ENCODE data around the gene CMTM7. TPM values are rescaled to one million over a fixed set of nuclear protein-coding genes. Genes with fewer than 3 reads are reported as not detected.

CMTM7 gene
- total and polyA plus RNA-seq, 2 experiments from 2014 or later: 32.2 to 93.6 TPM

- Histone ChIP-seq H3K4me1 (ENCODE audit: insufficient read depth) (peaks cover 53% of the 10 kb centered on the region), H3K4me2 (no peak overlapping the region), H3K27me3 (ENCODE audit: insufficient read depth) (no peaks in the 10 kb centered on the region), H3K27ac (ENCODE audit: low read depth) (no peak overlapping the region), H3K4me3 (no peak overlapping the region), H4K20me1 (replicated peaks; ENCODE audit: insufficient read depth) (no peaks in the 10 kb centered on the region), H3K9me2 (ENCODE audit: insufficient read depth) (no peaks in the 10 kb centered on the region; the same call in 1 of the 2 replicates), H2AFZ (no peak overlapping the region), H3F3A (replicated peaks; ENCODE audit: low read depth) (peaks cover 20% of the 10 kb centered on the region), H3K36me3 (ENCODE audit: insufficient read depth) (no peaks in the 10 kb centered on the region; the same call in 1 of the 2 replicates), H3K79me2 (replicated peaks; ENCODE audit: insufficient read depth) (peaks cover 69% of the 10 kb centered on the region)
- DNase-seq (ENCODE audit: low spot score) (no peak), ATAC-seq (no peak)
- Mint-ChIP-seq H3K4me1 (peaks cover 47% of the 10 kb centered on the region), H3K4me3 (no peak overlapping the region), H3K36me3 (ENCODE audit: low read depth) (peaks cover 10% of the 10 kb centered on the region; the same call in 2 of the 3 replicates), H3K27me3 (ENCODE audit: insufficient read depth, low read depth, poor library complexity) (peaks cover 12% of the 10 kb centered on the region), H3K9me3 (no peaks in the 10 kb centered on the region; the same call in 2 of the 3 replicates), H3K27ac (no peak overlapping the region)
- no peak for TF ChIP-seq ZNF331 (CRISPR knock-in tag; IDR thresholded peaks at IDR 0.05; ENCODE audit: low read depth)
Observed at GRCh38 chr3:32404714-32405113, 13.1 kb downstream of the CMTM7 start.

DNA sequence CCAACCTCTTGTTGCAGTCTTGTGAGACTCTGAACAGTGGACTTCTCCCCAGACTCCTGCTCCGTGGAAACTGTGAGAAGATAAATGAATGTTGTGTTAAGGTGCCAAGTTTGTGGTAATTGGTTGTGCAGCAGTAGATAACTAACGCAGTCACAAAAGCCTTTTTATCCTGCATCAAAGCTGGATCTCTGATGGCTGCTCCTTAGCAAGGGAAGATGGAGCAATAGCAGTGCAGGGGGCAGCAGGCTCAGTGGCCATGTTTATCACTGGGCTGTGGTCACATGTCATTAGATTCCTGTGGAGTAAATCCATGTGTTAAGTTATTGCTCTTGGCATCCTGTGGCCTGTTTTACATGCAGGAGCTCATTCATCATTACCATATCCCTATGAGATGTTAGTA is 13.5 kb downstream of the CMTM7 start:
- no peak overlapping the region for H3K4me2 ChIP-seq
- H2AFZ ChIP-seq: no peak overlapping the region
- Mint-ChIP-seq H3K4me3 (no peak overlapping the region), H3K9me3 (no peaks in the 10 kb centered on the region; the same call in 2 of the 3 replicates), H3K4me1 (peaks cover 52% of the 10 kb centered on the region), H3K36me3 (ENCODE audit: low read depth) (peaks cover 10% of the 10 kb centered on the region; the same call in 2 of the 3 replicates), H3K27ac (no peak overlapping the region), H3K27me3 (ENCODE audit: insufficient read depth, low read depth, poor library complexity) (peaks cover 12% of the 10 kb centered on the region)
- no peak overlapping the region for H3K27ac ChIP-seq (ENCODE audit: low read depth)
- no peaks in the 10 kb centered on the region; the same call in 1 of the 2 replicates for H4K20me1 ChIP-seq (replicated peaks; ENCODE audit: insufficient read depth)
- TF ChIP-seq STAT1 (IDR thresholded peaks at IDR 0.05; ENCODE audit: unreplicated experiment) (no peak), EZH2 (IDR thresholded peaks at IDR 0.05; ENCODE audit: low read depth, unreplicated experiment) (no peak), ZNF462 (CRISPR knock-in tag; IDR thresholded peaks at IDR 0.05) (no peak)
- H3K4me1 ChIP-seq (ENCODE audit: insufficient read depth): peaks cover 57% of the 10 kb centered on the region
- H3K4me3 ChIP-seq: no peak overlapping the region
- H3K36me3 ChIP-seq (ENCODE audit: insufficient read depth): no peaks in the 10 kb centered on the region; the same call in 1 of the 2 replicates
- H3K79me2 ChIP-seq (replicated peaks; ENCODE audit: insufficient read depth): peaks cover 67% of the 10 kb centered on the region
- H3K9me2 ChIP-seq (ENCODE audit: insufficient read depth): no peaks in the 10 kb centered on the region; the same call in 1 of the 2 replicates
- peaks cover 21% of the 10 kb centered on the region for H3F3A ChIP-seq (replicated peaks; ENCODE audit: low read depth)
- ATAC-seq (no peak), DNase-seq (ENCODE audit: low spot score) (no peak)
- no peaks in the 10 kb centered on the region for H3K27me3 ChIP-seq (ENCODE audit: insufficient read depth)
